ENCODE measurements around the gene IRF2BP2. TPM values are rescaled to one million over a fixed set of nuclear protein-coding genes. Genes with fewer than 3 reads are reported as not detected.

IRF2BP2 gene
- total and polyA plus RNA-seq, 2 of the 13 experiments (the other 11 are each of a cell fraction or from before 2014, with no cell fraction given), result 140 to 147 TPM

DNA sequence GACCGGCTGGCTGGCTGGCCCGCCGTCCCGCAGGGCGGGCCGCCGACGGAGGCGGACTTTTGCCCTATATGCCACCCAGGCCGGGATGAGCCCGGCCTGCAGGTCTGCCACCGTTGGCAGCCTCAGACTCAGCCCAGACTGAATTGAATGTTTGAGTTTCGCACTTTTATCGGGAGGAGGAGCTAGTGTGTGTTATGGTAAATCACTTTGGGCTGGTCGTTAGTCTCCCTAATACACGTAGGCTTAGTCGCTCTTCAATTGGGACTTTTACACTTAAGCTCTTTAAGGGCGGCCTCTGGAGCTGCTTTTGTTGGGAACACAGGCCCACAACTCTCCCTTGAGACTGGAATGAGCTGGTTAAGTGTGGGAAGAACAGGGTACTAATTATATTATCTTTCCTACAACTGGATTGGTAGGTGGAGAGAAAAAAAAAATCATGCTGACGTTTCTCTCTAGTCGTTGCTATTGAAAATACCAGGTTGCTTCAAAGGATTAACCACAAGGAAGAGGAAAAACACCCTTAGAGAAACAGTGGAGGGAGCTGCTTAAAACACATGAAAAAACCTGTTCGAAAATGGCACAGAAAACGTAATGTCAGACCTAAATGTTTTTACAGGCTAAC, 1.4 kb upstream of the IRF2BP2 start (continued):
- TF ChIP-seq POLR2G (IDR thresholded peaks at IDR 0.05; ENCODE audit: low read depth, low read length) (peak; percentile 85), SP1 (IDR thresholded peaks at IDR 0.05) (no peak), SP1 (CRISPR knock-in tag; IDR thresholded peaks at IDR 0.05) (no peak), ATRX (CRISPR knock-in tag; IDR thresholded peaks at IDR 0.05; ENCODE audit: borderline replicate concordance) (no peak), POLR2A (IDR thresholded peaks at IDR 0.05; ENCODE audit: insufficient read depth in 1 of 2, low read depth in 2 of 2, low read length in 2 of 2) (peak in 1 of 2 experiments; percentile 58; a peak in 2 of 4 replicates), SIN3B (IDR thresholded peaks at IDR 0.05; ENCODE audit: low read length) (no peak), ZNF274 (CRISPR knock-in tag; IDR thresholded peaks at IDR 0.05) (no peak), KLF16 (CRISPR knock-in tag; IDR thresholded peaks at IDR 0.05) (peak in 1 of 2 experiments; percentile 21; a peak in 1 of 4 replicates), ZNF782 (CRISPR knock-in tag; IDR thresholded peaks at IDR 0.05; ENCODE audit: borderline replicate concordance) (no peak), ZNF180 (CRISPR knock-in tag; IDR thresholded peaks at IDR 0.05; ENCODE audit: borderline replicate concordance, low read depth) (0 out of 2 replicates have a peak, but pooled peaks have one; percentile 38), ZNF543 (CRISPR knock-in tag; IDR thresholded peaks at IDR 0.05) (no peak)
- TF ChIP-seq, protein P1, sequence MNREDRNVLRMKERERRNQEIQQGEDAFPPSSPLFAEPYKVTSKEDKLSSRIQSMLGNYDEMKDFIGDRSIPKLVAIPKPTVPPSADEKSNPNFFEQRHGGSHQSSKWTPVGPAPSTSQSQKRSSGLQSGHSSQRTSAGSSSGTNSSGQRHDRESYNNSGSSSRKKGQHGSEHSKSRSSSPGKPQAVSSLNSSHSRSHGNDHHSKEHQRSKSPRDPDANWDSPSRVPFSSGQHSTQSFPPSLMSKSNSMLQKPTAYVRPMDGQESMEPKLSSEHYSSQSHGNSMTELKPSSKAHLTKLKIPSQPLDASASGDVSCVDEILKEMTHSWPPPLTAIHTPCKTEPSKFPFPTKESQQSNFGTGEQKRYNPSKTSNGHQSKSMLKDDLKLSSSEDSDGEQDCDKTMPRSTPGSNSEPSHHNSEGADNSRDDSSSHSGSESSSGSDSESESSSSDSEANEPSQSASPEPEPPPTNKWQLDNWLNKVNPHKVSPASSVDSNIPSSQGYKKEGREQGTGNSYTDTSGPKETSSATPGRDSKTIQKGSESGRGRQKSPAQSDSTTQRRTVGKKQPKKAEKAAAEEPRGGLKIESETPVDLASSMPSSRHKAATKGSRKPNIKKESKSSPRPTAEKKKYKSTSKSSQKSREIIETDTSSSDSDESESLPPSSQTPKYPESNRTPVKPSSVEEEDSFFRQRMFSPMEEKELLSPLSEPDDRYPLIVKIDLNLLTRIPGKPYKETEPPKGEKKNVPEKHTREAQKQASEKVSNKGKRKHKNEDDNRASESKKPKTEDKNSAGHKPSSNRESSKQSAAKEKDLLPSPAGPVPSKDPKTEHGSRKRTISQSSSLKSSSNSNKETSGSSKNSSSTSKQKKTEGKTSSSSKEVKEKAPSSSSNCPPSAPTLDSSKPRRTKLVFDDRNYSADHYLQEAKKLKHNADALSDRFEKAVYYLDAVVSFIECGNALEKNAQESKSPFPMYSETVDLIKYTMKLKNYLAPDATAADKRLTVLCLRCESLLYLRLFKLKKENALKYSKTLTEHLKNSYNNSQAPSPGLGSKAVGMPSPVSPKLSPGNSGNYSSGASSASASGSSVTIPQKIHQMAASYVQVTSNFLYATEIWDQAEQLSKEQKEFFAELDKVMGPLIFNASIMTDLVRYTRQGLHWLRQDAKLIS (CRISPR knock-in tag; IDR thresholded peaks at IDR 0.05), result peak; percentile 76; the same call in 1 of the 2 replicates
- TF ChIP-seq, protein P2, sequence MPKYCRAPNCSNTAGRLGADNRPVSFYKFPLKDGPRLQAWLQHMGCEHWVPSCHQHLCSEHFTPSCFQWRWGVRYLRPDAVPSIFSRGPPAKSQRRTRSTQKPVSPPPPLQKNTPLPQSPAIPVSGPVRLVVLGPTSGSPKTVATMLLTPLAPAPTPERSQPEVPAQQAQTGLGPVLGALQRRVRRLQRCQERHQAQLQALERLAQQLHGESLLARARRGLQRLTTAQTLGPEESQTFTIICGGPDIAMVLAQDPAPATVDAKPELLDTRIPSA (CRISPR knock-in tag; IDR thresholded peaks at IDR 0.05; ENCODE audit: borderline replicate concordance), result no peak
- TF ChIP-seq, protein P3, sequence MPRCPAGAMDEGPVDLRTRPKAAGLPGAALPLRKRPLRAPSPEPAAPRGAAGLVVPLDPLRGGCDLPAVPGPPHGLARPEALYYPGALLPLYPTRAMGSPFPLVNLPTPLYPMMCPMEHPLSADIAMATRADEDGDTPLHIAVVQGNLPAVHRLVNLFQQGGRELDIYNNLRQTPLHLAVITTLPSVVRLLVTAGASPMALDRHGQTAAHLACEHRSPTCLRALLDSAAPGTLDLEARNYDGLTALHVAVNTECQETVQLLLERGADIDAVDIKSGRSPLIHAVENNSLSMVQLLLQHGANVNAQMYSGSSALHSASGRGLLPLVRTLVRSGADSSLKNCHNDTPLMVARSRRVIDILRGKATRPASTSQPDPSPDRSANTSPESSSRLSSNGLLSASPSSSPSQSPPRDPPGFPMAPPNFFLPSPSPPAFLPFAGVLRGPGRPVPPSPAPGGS (CRISPR knock-in tag; IDR thresholded peaks at IDR 0.05), result no peak
- TF ChIP-seq, protein P4, sequence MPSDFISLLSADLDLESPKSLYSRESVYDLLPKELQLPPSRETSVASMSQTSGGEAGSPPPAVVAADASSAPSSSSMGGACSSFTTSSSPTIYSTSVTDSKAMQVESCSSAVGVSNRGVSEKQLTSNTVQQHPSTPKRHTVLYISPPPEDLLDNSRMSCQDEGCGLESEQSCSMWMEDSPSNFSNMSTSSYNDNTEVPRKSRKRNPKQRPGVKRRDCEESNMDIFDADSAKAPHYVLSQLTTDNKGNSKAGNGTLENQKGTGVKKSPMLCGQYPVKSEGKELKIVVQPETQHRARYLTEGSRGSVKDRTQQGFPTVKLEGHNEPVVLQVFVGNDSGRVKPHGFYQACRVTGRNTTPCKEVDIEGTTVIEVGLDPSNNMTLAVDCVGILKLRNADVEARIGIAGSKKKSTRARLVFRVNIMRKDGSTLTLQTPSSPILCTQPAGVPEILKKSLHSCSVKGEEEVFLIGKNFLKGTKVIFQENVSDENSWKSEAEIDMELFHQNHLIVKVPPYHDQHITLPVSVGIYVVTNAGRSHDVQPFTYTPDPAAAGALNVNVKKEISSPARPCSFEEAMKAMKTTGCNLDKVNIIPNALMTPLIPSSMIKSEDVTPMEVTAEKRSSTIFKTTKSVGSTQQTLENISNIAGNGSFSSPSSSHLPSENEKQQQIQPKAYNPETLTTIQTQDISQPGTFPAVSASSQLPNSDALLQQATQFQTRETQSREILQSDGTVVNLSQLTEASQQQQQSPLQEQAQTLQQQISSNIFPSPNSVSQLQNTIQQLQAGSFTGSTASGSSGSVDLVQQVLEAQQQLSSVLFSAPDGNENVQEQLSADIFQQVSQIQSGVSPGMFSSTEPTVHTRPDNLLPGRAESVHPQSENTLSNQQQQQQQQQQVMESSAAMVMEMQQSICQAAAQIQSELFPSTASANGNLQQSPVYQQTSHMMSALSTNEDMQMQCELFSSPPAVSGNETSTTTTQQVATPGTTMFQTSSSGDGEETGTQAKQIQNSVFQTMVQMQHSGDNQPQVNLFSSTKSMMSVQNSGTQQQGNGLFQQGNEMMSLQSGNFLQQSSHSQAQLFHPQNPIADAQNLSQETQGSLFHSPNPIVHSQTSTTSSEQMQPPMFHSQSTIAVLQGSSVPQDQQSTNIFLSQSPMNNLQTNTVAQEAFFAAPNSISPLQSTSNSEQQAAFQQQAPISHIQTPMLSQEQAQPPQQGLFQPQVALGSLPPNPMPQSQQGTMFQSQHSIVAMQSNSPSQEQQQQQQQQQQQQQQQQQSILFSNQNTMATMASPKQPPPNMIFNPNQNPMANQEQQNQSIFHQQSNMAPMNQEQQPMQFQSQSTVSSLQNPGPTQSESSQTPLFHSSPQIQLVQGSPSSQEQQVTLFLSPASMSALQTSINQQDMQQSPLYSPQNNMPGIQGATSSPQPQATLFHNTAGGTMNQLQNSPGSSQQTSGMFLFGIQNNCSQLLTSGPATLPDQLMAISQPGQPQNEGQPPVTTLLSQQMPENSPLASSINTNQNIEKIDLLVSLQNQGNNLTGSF (CRISPR knock-in tag; IDR thresholded peaks at IDR 0.05), result no peak; the same call in 1 of the 2 replicates
- TF ChIP-seq, protein P5, sequence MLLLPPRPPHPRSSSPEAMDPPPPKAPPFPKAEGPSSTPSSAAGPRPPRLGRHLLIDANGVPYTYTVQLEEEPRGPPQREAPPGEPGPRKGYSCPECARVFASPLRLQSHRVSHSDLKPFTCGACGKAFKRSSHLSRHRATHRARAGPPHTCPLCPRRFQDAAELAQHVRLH (CRISPR knock-in tag; IDR thresholded peaks at IDR 0.05; ENCODE audit: borderline replicate concordance, low read depth), result no peak
- TF ChIP-seq, protein P6, sequence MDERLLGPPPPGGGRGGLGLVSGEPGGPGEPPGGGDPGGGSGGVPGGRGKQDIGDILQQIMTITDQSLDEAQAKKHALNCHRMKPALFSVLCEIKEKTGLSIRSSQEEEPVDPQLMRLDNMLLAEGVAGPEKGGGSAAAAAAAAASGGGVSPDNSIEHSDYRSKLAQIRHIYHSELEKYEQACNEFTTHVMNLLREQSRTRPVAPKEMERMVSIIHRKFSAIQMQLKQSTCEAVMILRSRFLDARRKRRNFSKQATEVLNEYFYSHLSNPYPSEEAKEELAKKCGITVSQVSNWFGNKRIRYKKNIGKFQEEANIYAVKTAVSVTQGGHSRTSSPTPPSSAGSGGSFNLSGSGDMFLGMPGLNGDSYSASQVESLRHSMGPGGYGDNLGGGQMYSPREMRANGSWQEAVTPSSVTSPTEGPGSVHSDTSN (CRISPR knock-in tag; IDR thresholded peaks at IDR 0.05), result no peak

Data from HepG2 (cell line).